AG08396 (cell line): Measurements from ENCODE around the gene KCNK3.

Experiments
- DNase-seq: peaks from one replicate; pipeline ENCODE4 v3.0.0; 2012; ENCODE audit warnings: low spot score, mixed read lengths

The KCNK3 gene

GRCh38 chr2:26691161-26691560, 1.4 kb upstream of the KCNK3 start:
- DNase-seq, result no peak

GRCh38 chr2:26691881-26692278, 642 bp upstream of the KCNK3 start:
- no peak for DNase-seq

GRCh38 chr2:26692897-26693849, 651 bp downstream of the KCNK3 start:
- DNase-seq, result peak; percentile 48

- DNase-seq, result no peak
These were observed 1.5 kb downstream of the KCNK3 start for GRCh38 chr2:26694001-26694400.

- DNase-seq, result peak; percentile 84
These were observed 3.9 kb downstream of the KCNK3 start for GRCh38 chr2:26696351-26696816.

- no peak for DNase-seq
These were observed 4.9 kb downstream of the KCNK3 start for GRCh38 chr2:26697425-26697824.

DNA sequence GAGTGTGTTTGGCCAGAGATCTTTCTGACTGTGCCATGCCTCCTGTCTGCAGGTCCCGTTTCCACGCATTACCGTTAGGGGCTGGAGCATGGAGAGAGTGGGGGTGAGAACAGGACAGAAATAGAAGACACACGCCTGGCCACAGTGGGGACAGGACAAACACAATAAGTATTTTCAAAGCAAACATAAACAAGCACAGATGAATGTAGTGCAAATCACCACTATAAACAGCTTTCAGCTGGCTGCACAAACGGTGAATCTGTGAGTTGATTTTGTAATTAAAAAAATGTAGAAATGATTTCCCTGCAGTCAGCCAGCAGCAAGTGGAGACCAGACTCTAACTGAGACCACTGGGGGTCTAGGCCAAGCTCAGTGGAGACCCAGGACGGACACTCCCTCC, 6.8 kb downstream of the KCNK3 start:
- DNase-seq, result no peak

- no peak for DNase-seq
These were observed 7.6 kb downstream of the KCNK3 start for GRCh38 chr2:26700078-26700477.

DNA sequence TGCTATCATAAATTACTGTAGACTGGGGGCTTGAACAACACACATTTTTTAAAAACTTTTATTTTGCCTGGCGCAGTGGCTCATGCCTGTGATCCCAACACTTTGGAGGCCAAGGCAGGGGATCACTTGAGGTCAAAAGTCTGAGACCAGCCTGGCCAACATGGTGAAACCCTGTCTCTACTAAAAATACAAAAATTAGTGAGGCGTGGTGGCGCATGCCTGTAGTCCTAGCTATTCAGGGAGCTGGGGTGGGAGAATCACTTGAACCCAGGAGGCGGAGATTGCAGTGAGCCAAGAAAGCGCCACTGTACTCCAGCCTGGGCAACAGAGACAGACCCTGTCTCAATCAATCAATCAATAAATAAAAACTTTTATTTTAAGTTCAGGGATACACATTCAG, 9.1 kb downstream of the KCNK3 start:
- no peak for DNase-seq

DNA sequence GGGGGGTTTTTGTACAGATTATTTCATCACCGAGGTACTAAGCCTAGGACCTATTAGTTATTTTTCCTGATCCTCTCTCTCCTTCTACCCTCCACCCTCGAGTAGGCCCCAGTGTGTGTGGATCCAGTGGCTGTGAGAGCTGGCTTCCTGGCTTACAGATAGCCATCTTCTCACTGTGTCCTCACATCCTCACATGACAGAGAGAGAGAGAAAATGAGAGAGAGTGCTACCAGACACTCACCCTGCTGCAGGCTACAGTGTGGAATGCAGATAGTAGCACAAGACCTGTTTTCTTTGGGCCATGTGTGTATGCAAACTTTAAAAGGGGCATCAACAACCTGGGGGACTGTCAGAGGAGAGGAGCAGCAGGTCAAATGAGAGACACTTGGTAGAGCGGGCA, 9.5 kb downstream of the KCNK3 start:
- DNase-seq, result no peak

DNA sequence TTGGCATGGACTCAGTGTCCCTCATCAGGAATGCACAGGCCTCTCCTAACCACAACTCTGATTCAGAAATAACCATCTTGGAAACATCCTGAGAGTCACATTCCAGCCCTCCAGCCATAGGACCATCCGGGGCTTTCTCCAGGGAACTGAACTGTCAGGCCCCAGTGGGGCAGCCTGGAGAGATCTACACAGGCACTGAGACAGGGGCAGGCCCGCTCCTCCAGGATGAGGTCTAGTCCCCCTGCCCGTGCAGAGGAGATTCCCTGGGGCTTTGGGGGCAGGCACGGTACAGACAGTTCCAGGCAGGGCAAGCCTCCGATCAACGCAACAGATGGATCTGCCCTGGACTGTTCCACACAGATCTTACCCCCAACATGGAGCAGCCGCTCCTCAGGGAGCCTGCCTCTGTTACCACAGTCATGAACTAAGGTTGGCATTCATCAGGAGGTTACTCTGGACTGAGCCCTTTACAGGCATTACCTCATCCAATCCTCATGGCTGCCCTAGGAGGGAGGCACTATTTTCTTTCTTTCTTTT, 12.0 kb downstream of the KCNK3 start:
- DNase-seq, result peak; percentile 75

- DNase-seq, result no peak
These were observed 12.6 kb downstream of the KCNK3 start for GRCh38 chr2:26705126-26705525.

DNA sequence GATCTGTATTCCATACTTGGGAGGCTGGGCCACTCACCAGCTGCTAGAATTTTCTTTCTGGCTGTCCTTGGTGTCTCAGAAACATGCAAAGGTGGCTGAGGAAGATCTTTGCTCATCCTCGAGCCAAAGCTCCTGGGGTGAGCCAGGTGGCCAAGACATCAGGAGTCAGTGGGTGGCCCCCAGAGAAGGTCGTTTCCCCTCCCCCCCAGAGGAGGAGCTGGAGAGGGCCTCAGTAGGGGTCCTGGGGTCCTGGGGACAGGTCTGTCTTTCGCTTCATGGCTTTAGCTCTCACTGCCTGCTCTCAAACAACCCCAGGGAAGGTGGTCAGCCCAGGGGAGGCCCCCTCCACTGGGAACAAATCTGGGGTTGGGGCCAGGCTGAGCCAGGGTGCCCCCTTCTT, 13.6 kb downstream of the KCNK3 start:
- DNase-seq, result no peak

- DNase-seq, result no peak
These were observed 14.3 kb downstream of the KCNK3 start for GRCh38 chr2:26706616-26707473.

- DNase-seq, result no peak
These were observed 15.2 kb downstream of the KCNK3 start for GRCh38 chr2:26707747-26708146.

DNA sequence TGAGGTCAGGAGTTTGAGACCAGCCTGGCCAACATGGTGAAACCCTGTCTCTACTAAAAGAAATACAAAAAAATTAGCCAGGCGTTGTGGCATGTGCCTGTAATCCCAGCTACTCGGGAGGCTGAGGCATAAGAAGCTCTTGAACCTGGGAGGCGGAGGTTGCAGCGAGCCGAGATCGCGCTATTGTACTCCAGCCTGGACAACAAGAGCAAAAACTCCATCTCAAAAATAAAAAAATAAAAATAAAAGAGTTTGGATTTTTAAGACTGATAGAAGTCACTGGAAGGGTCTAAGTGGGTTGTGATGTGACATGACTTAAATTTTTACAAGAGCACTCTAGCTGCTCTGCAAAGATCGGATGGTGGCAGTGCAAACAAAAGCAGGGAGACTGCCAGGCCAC, 15.9 kb downstream of the KCNK3 start:
- DNase-seq, result no peak

- DNase-seq, result no peak
These were observed 17.0 kb downstream of the KCNK3 start for GRCh38 chr2:26709323-26710110.

DNA sequence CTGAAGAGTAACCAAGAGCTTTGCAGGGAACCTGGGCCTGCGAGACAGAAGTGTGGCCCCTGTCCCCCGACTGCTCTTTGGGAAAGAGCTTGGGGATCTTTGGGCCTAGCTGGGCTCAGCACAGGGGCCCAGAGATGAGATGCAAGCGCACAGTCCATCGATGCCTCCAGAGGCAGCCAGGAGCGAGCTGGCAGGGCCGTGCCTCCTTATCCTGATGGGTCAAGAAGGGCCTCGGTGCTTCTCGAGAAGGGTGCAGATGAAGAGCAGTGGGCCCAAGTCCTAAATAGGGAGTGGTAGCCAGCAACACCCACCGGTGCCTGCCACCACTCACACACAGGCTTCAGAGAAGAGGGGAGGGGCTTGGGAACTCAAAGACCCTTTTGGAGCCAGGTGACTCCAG, 17.6 kb downstream of the KCNK3 start:
- no peak for DNase-seq

- DNase-seq, result no peak
These were observed 18.4 kb downstream of the KCNK3 start for GRCh38 chr2:26710743-26711456.

DNA sequence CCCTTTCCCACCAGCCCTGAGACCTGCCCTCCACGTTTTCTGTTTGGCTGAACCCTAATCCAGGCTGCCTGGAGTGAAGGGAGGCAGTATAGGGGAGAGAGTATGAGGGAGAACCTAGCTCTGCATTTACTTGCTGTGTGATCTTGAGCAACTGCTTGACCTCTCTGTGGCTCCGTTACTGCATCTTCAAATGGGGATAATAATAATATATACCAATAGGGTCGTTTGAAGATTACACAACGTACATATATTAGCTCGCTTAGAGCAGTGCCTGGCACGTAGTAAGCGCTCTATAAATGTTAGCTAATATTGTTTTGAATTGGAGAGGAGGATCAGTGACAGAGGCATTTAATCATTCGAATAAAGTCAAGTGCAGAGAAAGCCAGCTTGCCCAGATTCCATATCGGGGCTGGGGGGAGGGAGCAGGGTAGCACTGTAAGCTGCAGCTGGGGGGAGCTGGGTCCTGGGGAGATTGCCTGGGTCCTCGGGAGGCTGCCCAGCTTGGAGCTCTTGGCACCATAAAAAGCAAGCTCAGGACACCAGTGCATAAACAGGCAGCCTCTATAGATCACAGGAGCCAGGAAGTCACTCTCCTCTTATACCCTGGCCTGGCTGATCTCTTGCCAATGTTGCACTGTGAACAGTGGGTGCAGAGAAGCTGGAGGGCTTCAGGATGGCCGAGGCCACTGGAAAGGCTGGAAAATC, 19.1 kb downstream of the KCNK3 start:
- DNase-seq, result no peak
